Measurements from ENCODE around the gene EMC8. TPM values are rescaled to one million over a fixed set of nuclear protein-coding genes. Genes with fewer than 3 reads are reported as not detected.

The EMC8 gene
- total RNA-seq, 4 donors from 2014 or later: 23.4 to 32.5 (median 26.8) TPM

DNA sequence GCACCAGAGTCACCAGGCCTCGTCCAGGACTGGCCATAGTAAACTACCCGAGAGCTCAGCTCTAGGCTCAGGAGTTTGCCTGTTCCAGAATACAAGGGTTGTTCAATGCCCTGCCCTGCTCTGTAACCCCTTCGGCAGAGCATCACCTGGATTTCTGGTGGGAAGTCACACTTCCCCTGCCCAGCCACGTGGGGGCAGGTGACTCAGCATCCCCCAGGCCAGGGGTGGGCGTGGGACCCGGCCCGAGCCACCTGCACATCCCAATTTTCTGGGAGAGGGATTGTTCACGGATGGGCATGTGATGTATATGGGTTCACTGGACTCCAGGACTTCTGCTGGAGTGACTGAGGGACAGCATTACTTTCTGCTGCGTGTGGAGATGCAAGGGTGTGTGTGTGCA, 26.0 kb upstream of the EMC8 start:
- H3K4me1 ChIP-seq: peaks cover 0 to 24% (median 0%) of the 10 kb centered on the region in 3 donors
- 60 to 100% methylated on average over 1 of the region's 9 CpGs for WGBS, 2 donors (ENCODE audit: low coverage in 1 of 2)
- no peaks in the 10 kb centered on the region for H3K9me3 ChIP-seq
- no peak for TF ChIP-seq POLR2A (IDR thresholded peaks at IDR 0.05)
- no peak for TF ChIP-seq EP300 (IDR thresholded peaks at IDR 0.05)
- TF ChIP-seq, protein P1, sequence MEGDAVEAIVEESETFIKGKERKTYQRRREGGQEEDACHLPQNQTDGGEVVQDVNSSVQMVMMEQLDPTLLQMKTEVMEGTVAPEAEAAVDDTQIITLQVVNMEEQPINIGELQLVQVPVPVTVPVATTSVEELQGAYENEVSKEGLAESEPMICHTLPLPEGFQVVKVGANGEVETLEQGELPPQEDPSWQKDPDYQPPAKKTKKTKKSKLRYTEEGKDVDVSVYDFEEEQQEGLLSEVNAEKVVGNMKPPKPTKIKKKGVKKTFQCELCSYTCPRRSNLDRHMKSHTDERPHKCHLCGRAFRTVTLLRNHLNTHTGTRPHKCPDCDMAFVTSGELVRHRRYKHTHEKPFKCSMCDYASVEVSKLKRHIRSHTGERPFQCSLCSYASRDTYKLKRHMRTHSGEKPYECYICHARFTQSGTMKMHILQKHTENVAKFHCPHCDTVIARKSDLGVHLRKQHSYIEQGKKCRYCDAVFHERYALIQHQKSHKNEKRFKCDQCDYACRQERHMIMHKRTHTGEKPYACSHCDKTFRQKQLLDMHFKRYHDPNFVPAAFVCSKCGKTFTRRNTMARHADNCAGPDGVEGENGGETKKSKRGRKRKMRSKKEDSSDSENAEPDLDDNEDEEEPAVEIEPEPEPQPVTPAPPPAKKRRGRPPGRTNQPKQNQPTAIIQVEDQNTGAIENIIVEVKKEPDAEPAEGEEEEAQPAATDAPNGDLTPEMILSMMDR (IDR thresholded peaks at IDR 0.05): no peak
- TF ChIP-seq POLR2AphosphoS5 (IDR thresholded peaks at IDR 0.05): no peak
- H3K27me3 ChIP-seq: no peaks in the 10 kb centered on the region
- no peak overlapping the region for H3K27ac ChIP-seq
- H3K4me3 ChIP-seq: no peak overlapping the region
- ATAC-seq: no peak
- H3K36me3 ChIP-seq: no peaks in the 10 kb centered on the region

DNA sequence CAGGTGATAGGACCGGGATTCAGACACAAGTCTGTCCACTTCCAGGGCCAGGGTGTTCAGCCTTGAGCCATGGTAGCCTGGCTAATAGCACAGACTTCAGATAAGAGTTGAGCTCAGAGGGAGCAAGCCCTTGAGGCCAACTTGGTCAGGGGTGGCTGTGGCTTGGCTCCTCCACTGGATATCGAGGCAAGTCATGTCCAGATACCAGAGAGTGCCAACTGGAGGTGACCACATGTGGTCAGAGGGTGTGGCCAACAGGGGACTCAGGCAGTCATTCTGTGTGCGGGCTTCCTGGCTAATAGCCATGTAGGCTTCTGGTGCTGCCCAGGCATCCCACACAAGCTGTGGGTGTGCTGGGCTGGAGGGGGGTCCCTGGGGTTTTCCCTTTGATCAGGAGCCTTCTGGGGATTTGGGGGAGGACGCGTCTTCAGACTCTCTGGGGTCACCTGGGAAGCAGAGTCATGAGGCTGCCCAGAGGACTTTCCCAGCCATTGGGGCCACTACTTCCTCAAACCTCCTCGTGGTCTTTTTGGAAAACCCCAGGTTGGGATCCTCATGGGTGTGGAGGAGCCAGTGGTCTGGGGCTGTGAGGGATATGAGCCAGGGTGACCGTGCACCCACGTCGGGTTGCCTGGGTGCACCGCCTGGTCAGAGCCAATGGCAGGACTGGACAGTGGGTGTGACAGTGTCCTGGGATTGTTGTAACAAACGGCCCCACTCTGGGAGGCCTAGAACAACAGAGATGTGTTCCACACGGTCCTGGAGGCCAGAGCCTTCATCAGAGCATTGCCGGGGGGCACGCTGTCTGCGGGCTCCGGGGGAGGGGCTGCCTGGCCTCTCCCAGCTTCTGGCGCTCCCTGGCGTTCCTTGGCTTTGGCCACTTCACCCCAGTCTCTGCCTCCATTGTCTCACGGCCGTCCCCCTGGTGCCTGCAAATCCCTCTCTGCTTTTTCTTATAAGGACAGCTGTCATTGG, 25.1 kb upstream of the EMC8 start:
- 83 to 100% methylated on average over 4 to 11 of the region's 20 CpGs for WGBS, 2 donors (ENCODE audit: low coverage in 1 of 2)
- TF ChIP-seq, protein P1 (IDR thresholded peaks at IDR 0.05): no peak
- TF ChIP-seq POLR2AphosphoS5 (IDR thresholded peaks at IDR 0.05) (no peak), POLR2A (IDR thresholded peaks at IDR 0.05) (no peak), EP300 (IDR thresholded peaks at IDR 0.05) (no peak)
- H3K36me3 ChIP-seq: no peaks in the 10 kb centered on the region
- H3K4me3 ChIP-seq: no peak overlapping the region
- H3K27ac ChIP-seq: no peak overlapping the region
- H3K4me1 ChIP-seq: peaks cover 0 to 33% (median 0%) of the 10 kb centered on the region in 3 donors
- ATAC-seq: no peak
- no peaks in the 10 kb centered on the region for H3K9me3 ChIP-seq
- H3K27me3 ChIP-seq: no peaks in the 10 kb centered on the region

DNA sequence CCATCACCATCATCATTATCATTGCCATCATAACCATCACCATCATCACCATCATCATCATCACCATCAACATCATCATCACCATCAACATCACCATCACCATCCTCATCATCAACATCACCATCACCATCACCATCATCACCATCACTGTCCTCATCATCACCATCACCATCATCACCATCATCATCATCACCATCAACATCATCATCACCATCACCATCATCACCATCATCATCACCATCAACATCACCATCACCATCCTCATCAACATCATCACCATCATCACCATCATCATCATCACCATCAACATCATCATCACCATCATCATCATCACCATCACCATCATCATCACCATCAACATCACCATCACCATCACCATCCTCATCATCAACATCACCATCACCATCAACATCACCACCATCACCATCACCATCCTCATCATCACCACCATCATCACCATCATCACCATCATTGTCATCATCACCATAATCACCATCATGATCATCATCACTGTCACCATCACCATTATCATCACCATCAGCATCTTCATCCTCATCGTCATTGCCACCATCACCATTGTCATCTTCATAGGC, 24.1 kb upstream of the EMC8 start:
- Histone ChIP-seq H3K36me3 (no peaks in the 10 kb centered on the region), H3K27me3 (no peaks in the 10 kb centered on the region), H3K4me3 (no peak overlapping the region), H3K9me3 (no peaks in the 10 kb centered on the region), H3K4me1 (peaks cover 0 to 37% (median 0%) of the 10 kb centered on the region in 3 donors), H3K27ac (no peak overlapping the region)
- 93 to 100% methylated on average over 1 of the region's 1 CpG for WGBS, 2 donors (ENCODE audit: low coverage in 1 of 2)
- no peak for TF ChIP-seq POLR2AphosphoS5 (IDR thresholded peaks at IDR 0.05)
- no peak for TF ChIP-seq POLR2A (IDR thresholded peaks at IDR 0.05)
- no peak for TF ChIP-seq EP300 (IDR thresholded peaks at IDR 0.05)
- TF ChIP-seq, protein P1 (IDR thresholded peaks at IDR 0.05): no peak
- ATAC-seq: no peak

DNA sequence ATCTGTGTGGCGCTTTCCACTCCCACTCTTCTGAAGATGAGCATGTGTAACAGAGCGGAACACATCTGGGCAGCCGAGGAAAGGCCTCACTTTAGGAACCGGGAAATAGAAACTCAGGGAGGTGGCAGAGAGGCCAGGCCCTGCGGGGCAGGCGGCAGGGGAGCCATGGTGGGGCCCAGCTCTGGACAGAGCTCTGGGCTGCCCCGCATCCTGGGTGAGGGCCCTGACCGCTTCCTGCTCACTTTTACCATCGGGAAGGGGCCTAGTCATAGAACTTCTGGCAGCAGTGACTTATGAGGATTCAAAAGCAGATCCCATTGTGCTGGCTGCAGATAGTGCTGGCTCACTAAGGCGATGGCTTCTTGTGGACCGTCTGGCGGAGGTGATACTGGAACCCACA, 22.8 kb upstream of the EMC8 start:
- Histone ChIP-seq H3K36me3 (no peaks in the 10 kb centered on the region), H3K9me3 (no peaks in the 10 kb centered on the region), H3K27me3 (no peaks in the 10 kb centered on the region), H3K27ac (no peak overlapping the region), H3K4me3 (no peak overlapping the region), H3K4me1 (peaks cover 0 to 25% (median 0%) of the 10 kb centered on the region in 3 donors)
- WGBS, 2 donors (ENCODE audit: low coverage in 1 of 2): 100% methylated on average over 6 of the region's 12 CpGs; no CpG with 5 or more reads in 1 of the 2 donors
- TF ChIP-seq EP300 (IDR thresholded peaks at IDR 0.05) (no peak), POLR2AphosphoS5 (IDR thresholded peaks at IDR 0.05) (no peak), POLR2A (IDR thresholded peaks at IDR 0.05) (no peak)
- TF ChIP-seq, protein P1 (IDR thresholded peaks at IDR 0.05): no peak
- no peak for ATAC-seq

All from gastroesophageal sphincter (tissue), 4 donors.